HG03571 (cell line): ENCODE data around the gene CYLD.

ENCODE experiments used
- ATAC-seq: cut with Tn5 transposase; IDR thresholded peaks from one replicate; pipeline ENCODE4 v1.9.1; 2021; ENCODE audit not compliant: unreplicated experiment

The CYLD gene

GRCh38 chr16:50776037-50776436 lies 34.2 kb downstream of the CYLD start:
- ATAC-seq, result no peak

DNA sequence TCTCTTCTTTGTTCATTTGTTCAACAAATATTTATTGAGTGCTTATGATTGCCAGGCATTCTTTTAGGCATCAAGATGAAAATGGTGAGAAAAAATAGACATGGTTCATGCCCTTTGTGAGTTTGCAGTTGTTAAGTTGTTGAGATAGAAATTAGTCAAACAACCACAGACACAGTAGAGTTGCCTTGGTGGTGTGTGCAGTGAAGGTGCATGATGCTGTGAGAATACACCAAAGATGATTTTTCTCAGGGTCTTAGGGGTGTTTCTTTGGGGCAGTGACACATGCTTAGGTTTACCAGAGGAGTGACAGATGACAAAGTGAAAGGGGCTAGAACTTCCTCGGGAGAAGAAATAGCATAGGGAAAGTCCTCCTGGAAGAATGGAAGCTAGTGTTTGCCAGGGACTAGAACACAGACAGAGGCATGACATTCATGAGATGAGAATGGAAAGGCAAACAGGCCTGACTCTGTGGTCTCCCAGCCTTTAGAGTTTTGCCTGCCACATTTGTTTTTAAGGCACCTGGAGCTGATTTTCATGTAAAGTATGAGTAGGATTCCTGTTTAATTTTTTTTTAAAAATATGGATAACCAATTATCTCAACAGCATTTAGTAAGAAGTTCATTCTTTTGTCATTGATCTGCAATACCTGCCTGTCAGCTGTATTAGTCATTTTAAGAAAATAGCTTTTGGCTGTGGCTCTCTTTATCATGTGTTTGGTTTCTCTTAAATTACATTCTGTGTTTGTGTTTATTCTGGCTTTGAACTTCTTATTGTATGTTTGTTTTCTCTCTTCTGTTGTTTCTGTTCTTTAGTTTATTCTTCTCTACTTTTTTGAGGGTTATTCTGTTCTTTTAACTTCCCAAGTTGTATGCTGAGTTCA lies 36.6 kb downstream of the CYLD start:
- no peak for ATAC-seq

GRCh38 chr16:50781043-50781442 lies 39.2 kb downstream of the CYLD start:
- no peak for ATAC-seq

DNA sequence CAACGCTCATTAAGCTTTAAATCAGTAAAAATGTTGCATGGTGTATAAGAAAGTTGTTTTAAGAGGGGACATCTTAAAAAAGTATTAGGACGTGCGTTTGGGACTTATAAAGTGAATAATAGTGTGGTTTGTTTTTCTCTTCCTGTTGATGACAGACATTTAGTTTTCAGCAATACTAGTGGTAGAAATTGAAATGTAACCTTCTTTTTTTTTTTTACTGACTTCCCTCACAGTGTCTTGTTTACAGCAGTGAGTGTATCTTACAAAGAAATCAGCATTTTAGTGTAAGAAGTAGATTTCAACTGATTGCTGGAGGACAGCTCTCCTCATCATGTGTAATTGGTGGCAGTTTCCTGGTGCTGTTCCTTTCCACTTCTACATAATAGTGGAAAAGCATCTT lies 39.6 kb downstream of the CYLD start:
- ATAC-seq, result no peak

DNA sequence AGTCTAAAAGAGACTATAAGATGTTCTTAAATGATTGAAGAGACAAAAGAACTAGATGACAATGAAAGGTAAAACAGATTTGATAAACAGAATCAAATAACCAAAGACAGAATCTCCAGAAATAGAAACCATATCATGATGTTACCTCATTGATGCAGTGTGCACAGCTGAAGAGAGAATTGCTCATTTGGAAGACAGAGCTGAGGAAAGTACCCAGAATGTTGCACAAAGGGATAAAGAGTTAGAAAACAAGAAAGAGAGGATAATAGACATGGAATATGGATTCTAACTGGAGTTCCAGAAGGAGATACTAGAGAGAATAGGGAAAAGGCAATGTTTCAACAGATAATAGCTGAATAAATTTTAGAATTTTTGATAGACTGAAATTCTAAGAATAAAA lies 47.9 kb downstream of the CYLD start:
- ATAC-seq, result no peak

GRCh38 chr16:50791522-50791921 lies 49.6 kb downstream of the CYLD start:
- ATAC-seq, result no peak

DNA sequence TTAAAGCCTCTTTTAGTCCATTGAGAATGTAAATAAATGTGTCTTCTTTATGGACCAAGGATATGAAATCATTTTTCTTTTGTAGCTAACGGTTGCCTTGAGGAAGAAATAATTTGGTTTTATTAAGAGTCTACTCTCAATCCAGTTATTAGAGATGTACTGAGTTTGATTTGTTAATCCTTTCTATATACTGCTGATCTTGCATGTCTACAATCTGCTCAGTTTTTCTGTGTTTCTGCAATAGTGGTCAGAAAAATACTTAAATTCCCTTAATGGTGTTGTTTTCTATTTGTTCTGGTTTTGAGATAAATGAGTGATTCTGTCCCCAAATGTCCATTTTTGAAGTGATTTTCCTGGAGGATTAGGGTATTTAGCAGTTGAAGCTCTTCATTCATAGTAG lies 54.9 kb downstream of the CYLD start:
- ATAC-seq, result no peak

- no peak for ATAC-seq
Measured at GRCh38 chr16:50797456-50797855, 55.6 kb downstream of the CYLD start.

GRCh38 chr16:50800074-50800473 lies 58.2 kb downstream of the CYLD start:
- no peak for ATAC-seq

- no peak for ATAC-seq
Measured at GRCh38 chr16:50801036-50801435, 59.1 kb downstream of the CYLD start.

DNA sequence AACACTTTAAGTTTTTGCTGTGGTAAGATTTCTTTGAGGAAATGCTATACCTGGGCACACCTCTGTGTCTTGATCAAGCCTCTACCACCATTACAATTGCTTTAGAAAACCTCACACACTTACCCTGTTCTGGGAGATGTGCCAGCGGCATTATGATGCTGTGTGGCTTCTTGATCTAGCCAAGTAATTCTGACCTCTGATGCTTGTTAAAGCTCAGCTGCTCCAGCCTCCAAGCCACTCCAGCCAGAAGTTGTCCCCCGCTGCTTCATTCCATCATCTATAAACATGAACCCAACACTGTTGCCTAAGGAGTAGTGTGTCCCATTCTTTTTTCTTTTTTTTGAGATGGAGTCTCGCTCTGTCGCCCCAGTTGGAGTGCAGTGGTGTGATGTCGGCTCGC lies 60.1 kb downstream of the CYLD start:
- no peak for ATAC-seq

GRCh38 chr16:50802961-50803360 lies 61.1 kb downstream of the CYLD start:
- ATAC-seq, result no peak

DNA sequence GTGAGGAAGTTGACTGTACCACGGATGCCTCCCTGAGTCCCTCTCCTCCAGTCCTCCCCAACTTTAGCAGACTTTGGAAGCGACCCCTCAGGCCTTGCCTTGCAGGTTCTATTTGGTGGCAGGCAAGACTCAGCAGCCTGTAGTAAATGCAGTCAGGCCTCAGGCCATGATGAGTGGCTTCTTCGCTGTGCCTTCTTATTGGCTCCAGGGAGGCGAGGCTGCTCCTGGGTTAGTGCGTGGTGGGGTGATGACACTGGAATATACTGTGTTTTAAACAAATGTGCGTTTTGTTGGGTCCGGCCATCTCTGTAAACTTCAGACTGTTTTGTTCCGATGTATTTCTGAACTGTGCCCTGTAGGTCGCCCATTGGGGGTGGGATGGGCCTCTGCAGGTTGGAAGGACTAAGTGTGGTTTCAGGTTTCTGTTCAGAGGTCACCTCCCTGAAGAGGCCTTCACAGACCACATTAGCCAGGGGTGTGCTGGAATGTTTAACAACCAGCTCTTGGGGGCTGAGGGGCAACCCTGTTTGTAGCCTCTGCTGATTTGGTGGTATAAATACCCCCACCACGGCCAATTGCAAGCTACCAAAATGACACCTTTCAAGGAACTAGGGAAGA lies 62.5 kb downstream of the CYLD start:
- ATAC-seq, result no peak

GRCh38 chr16:50806099-50807062 lies 64.5 kb downstream of the CYLD start:
- peak; percentile 78 for ATAC-seq

GRCh38 chr16:50808929-50809538 lies 67.1 kb downstream of the CYLD start:
- no peak for ATAC-seq

GRCh38 chr16:50809561-50809960 lies 67.7 kb downstream of the CYLD start:
- no peak for ATAC-seq

DNA sequence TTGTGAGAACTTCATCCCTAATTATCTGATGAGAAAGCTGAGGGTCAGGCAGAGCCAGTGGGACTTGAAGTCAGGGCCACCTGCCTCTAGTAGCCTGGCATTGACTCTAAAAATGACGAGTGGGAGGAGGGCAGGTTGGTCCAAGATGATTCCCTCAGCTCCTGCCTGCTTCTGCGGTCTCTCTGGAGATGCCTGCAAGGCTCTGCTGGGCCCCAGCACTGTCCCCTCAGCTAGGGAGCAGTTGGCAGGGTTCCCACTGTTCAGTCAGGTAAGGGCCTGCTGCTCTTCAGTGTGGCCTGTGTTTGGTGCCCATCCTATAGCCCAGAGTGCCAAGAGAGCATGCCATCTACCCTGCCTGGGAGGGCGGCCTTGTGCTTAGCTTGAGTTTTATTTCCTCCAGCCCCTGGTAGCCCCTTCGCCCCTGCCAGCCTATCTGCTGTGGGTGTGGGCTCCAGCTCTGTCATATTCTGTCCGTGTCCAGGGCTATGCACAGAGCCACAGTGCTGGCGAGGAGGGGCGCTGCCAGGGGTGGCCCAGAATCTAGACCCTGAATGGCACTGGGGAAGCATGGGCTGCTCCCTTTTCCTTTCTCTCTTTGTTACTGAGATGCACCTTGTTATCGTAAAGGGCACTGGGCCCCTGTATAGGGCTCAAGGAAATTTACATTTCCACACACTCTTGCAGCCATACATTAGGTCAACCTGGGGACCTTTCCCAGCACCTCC lies 68.5 kb downstream of the CYLD start:
- ATAC-seq, result no peak

- ATAC-seq, result no peak
Measured at GRCh38 chr16:50812046-50812445, 70.2 kb downstream of the CYLD start.

- ATAC-seq, result no peak
Measured at GRCh38 chr16:50812876-50813466, 71.1 kb downstream of the CYLD start.

DNA sequence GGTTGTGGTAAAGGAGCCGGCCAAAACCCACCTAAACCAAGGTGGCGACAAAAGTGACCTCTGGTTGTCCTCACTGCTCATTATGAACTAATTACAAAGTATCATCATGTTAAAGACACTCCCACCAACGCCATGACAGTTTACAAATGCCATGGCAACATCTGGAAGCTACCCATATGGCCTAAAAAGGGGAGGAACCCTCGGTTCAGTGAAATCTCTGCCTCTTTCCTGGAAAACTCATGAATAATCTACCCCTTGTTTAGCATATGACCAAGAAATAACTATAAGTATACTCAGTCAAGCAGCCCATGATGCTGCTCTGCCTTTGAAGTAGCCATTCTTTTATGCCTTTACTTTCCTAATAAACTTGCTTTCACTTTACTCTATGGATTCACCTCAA lies 72.2 kb downstream of the CYLD start:
- no peak for ATAC-seq
